HepG2 (cell line): Measurements from ENCODE around the gene ZNF132. TPM values are rescaled to one million over a fixed set of nuclear protein-coding genes. Genes with fewer than 3 reads are reported as not detected.

Source experiments
- ATF5 ChIP-seq: sonication (generic); formaldehyde crosslinking; IDR thresholded peaks from 2 replicates; pipeline ENCODE4 v1.4.0; 2020; ENCODE audit warnings: mild to moderate bottlenecking, low read depth, missing genetic modification reagents
- BCLAF1 ChIP-seq: fragments of 450-650 bp; IDR thresholded peaks from 2 replicates; pipeline ENCODE4 v1.6.1; 2017; ENCODE audit warnings: mild to moderate bottlenecking
- E2F5 ChIP-seq: sonication (generic); formaldehyde crosslinking; conservative IDR thresholded peaks from 2 replicates; pipeline ENCODE4 v1.4.0; 2020; ENCODE audit warnings: missing genetic modification reagents
- ETV5 ChIP-seq: IDR thresholded peaks from 2 replicates; pipeline ENCODE4 v1.6.1; 2018; ENCODE audit warnings: missing biosample characterization, missing genetic modification reagents, inconsistent platforms, borderline replicate concordance
- FOXM1 ChIP-seq: sonication (generic); formaldehyde crosslinking; IDR thresholded peaks from 2 replicates; pipeline ENCODE4 v1.5.0; 2020; ENCODE audit warnings: missing genetic modification reagents
- GLMP ChIP-seq: sonication (generic); formaldehyde crosslinking; IDR thresholded peaks from 2 replicates; pipeline ENCODE4 v1.9.0; 2021; ENCODE audit warnings: missing genetic modification reagents, mild to moderate bottlenecking, borderline replicate concordance
- KDM1A ChIP-seq: IDR thresholded peaks from 2 replicates; pipeline ENCODE4 v1.6.1; 2016; ENCODE audit warnings: missing compliant biosample characterization
- NONO ChIP-seq, 2 experiments: fragments of 450-650 bp in 1 of 2; sonication (generic) in 1 of 2; formaldehyde crosslinking in 1 of 2; IDR thresholded peaks in 1 of 2; conservative IDR thresholded peaks in 1 of 2; 2 replicates each; pipeline versions ENCODE4 v1.6.1 to v1.8.0; 2017 to 2022; ENCODE audit warnings: mild to moderate bottlenecking in 1 of 2, missing genetic modification reagents in 1 of 2, moderate library complexity in 1 of 2
- POLR2AphosphoS5 ChIP-seq: IDR thresholded peaks from 2 replicates; pipeline ENCODE4 v1.6.1; 2012; ENCODE audit warnings: low read depth, low read length
- SOX5 ChIP-seq: IDR thresholded peaks from 2 replicates; pipeline ENCODE4 v1.6.1; 2016; ENCODE audit warnings: borderline replicate concordance
- STAG1 ChIP-seq: sonication (generic); formaldehyde crosslinking; IDR thresholded peaks from 2 replicates; pipeline ENCODE4 v1.4.0; 2020; ENCODE audit warnings: missing genetic modification reagents
- ZBTB2 ChIP-seq: sonication (generic); formaldehyde crosslinking; IDR thresholded peaks from 2 replicates; pipeline ENCODE4 v1.8.0; 2022; ENCODE audit warnings: low read depth, missing genetic modification reagents
- ZFP36L1 ChIP-seq: sonication (generic); formaldehyde crosslinking; IDR thresholded peaks from 2 replicates; pipeline ENCODE4 v1.8.0; 2022; ENCODE audit warnings: mild to moderate bottlenecking, missing genetic modification reagents, moderate library complexity
- ZFP41 ChIP-seq: sonication (generic); formaldehyde crosslinking; IDR thresholded peaks from 2 replicates; pipeline ENCODE4 v1.4.0; 2020; ENCODE audit warnings: mild to moderate bottlenecking, missing genetic modification reagents, borderline replicate concordance
- ZNF234 ChIP-seq: sonication (generic); formaldehyde crosslinking; conservative IDR thresholded peaks from 2 replicates; pipeline ENCODE4 v1.5.1; 2020; ENCODE audit warnings: mild to moderate bottlenecking, missing genetic modification reagents
- ZNF576 ChIP-seq: sonication (generic); formaldehyde crosslinking; IDR thresholded peaks from 2 replicates; pipeline ENCODE4 v1.4.0; 2020; ENCODE audit warnings: mild to moderate bottlenecking, missing genetic modification reagents
- ZNF687 ChIP-seq: sonication (generic); formaldehyde crosslinking; IDR thresholded peaks from 2 replicates; pipeline ENCODE4 v1.5.1; 2020; ENCODE audit warnings: mild to moderate bottlenecking, missing genetic modification reagents, moderate library complexity
- polyA plus RNA-seq, 8 experiments: library from polyadenylated mRNA; depleted of rRNA in 3 of 8; stranded (reverse) in 7 of 8; unstranded in 1 of 8; fragments of >200 nt; fragmentation: Illumina TruSeq in 4 of 8; extraction: Trizol in 4 of 8; gene quantifications; 2 replicates each; pipeline versions ENCODE4 v1.2.1 to v1.2.3, GENCODE V29; 2011 to 2016; ENCODE audit warnings: low read depth in 4 of 8, missing spikeins in 1 of 8, mixed read lengths in 1 of 8; ENCODE audit not compliant: insufficient read depth in 1 of 8
- total RNA-seq, 5 experiments: library from RNA; depleted of rRNA; stranded (reverse); fragments of >200 nt; fragmentation: Illumina TruSeq; extraction: Trizol; gene quantifications; 2 replicates each; pipeline ENCODE4 v1.2.3, GENCODE V29; 2016; ENCODE audit warnings: low read depth in 1 of 5

Gene ZNF132
- total and polyA plus RNA-seq, 2 of the 13 experiments (the other 11 are each of a cell fraction or from before 2014, with no cell fraction given), result not detected

GRCh38 chr19:58385313-58385890 lies 54.6 kb downstream of the ZNF132 start (continued):
- TF ChIP-seq ZNF234, result no peak
- TF ChIP-seq GLMP, result no peak
- TF ChIP-seq E2F5 (CRISPR knock-in tag), result no peak
- TF ChIP-seq ATF5, result no peak
- peak; percentile 11; the same call in 1 of the 2 replicates for TF ChIP-seq ZNF687
- no peak for TF ChIP-seq BCLAF1
- TF ChIP-seq ZFP41 (CRISPR knock-in tag), result 0 out of 2 replicates have a peak, but pooled peaks have one; percentile 17
- 0 out of 2 replicates have a peak, but pooled peaks have one; percentile 7 for TF ChIP-seq ZBTB2 (CRISPR knock-in tag)
- no peak for TF ChIP-seq NONO (IDR thresholded peaks at IDR 0.05)
- TF ChIP-seq NONO (CRISPR knock-in tag; conservative IDR thresholded peaks at IDR 0.05), result 0 out of 2 replicates have a peak, but pooled peaks have one; percentile 29
- TF ChIP-seq ZNF576 (CRISPR knock-in tag), result peak; percentile 53; the same call in 1 of the 2 replicates
- TF ChIP-seq FOXM1, result no peak
- no peak for TF ChIP-seq ZFP36L1 (CRISPR knock-in tag)
- TF ChIP-seq POLR2AphosphoS5, result 0 out of 2 replicates have a peak, but pooled peaks have one; percentile 20
- TF ChIP-seq KDM1A (CRISPR knock-in tag), result no peak
- no peak for TF ChIP-seq STAG1 (CRISPR knock-in tag)
- TF ChIP-seq ETV5 (CRISPR knock-in tag), result no peak
- TF ChIP-seq SOX5 (CRISPR knock-in tag), result no peak
